GM19238 (cell line): Measurements from ENCODE around the gene STX11.
A peak's percentile ranks its signal among the peaks of the same experiment; 100 is the strongest.
"Not testable (repeated sequence)": the region's sequence is repeated elsewhere in the genome, so short reads cannot be mapped to it uniquely, and the experiment has no call there.

Experiments used
- DNase-seq: peaks from one replicate; pipeline ENCODE4 v3.0.0; 2011; ENCODE audit warnings: low spot score; ENCODE audit not compliant: insufficient read length

STX11 gene

GRCh38 chr6:144149894-144150709 lies at the start of gene STX11:
STX11 (plus strand) TSS chr6:144150517; CDS start chr6:144186628, 36,111 bp downstream.
- DNase-seq = peak; percentile 59

DNA sequence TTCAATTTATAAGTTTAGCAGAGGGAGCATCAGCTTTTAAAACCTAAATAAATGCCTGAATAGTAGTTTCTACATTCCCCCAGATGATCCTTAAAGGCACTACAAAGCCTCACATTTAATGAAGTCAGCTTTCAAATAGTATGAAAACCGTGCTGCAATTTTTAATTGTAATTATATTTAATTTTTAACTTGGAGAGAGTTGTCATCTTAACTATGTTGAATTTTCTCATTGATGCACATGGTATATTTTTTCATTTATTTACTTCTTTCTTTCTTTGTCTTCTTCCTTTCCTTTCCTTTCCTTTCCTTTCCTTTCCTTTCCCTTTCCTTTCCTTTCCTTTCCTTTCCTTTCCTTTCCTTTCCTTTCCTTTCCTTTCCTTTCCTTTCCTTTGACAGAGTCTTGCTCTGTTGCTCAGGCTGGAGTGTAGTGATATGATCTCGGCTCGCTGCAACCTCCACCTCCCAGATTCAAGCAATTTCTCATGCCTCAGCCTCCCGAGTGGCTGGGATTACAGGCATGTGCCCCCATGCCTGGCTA lies 47.2 kb upstream of the STX11 start:
- DNase-seq = no peak

- no peak for DNase-seq
These were observed 45.8 kb upstream of the STX11 start for GRCh38 chr6:144104488-144104887.

DNA sequence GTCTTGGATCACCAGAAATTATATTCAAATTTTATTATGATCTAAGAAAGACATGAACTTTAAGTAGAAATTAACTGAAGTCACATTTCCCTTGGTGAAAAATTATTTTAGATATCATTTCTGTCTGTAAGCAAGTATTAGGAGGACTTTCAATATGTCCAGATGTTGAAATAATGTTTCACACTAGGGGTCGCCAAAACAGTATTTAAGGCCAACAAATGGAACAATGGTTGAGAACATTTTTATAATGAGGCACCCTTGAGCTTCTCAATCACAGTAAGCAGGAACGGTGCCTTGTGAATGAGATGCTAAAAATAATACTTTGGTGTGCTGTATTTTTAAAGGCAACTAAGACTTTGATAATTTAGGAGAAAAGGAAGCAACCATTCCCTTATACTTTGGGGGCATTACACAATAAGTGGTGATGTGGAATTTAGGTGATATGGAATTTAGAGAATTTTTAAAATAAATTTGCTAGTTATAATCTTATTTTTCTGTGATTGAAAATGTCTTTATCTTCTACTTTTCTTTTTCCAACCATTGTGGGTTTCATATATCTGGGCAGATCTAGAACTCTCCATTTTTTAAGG lies 45.3 kb upstream of the STX11 start:
- peak; percentile 23 for DNase-seq

GRCh38 chr6:144106206-144106605 lies 44.1 kb upstream of the STX11 start:
- no peak for DNase-seq

DNA sequence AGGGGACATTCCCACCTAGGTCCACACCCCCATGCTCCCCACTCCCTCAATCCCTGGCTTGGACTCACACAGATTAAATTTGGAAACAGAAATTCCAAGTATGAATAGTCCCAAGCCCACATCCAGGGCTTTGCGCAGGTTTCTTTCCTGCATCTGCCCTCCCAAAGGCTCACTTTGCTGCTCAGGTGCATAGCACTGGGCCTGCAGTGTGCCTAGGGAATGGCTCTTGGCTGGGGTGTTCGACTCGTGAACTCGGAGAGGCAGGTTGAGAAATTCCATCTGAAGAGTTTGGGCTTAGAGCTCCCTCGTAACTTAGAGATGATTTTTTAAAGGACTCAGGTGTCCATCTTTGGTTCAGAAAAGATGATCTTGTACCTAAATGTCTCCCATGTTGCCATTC lies 40.1 kb upstream of the STX11 start:
- no peak for DNase-seq

DNA sequence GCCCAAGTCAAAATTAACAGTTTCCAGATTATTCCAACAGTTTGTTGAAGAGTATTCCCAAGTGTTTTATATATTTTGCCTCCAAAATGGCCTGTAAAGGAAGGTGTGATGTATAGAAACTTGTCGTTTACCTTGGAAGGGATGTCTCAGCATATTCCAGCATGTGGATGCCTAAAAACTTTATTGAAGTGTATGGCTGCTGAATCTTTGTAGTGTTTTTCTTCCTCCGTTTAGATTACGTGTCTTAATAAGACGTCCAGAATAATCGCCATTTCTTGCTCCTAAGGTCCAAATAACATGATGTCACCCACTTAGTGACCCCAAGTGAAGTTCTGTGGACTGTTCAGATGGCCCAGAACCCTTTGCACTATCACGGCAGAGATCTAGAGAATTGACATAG lies 37.0 kb upstream of the STX11 start:
- no peak for DNase-seq

GRCh38 chr6:144115219-144115618 lies 35.1 kb upstream of the STX11 start:
- no peak for DNase-seq

DNA sequence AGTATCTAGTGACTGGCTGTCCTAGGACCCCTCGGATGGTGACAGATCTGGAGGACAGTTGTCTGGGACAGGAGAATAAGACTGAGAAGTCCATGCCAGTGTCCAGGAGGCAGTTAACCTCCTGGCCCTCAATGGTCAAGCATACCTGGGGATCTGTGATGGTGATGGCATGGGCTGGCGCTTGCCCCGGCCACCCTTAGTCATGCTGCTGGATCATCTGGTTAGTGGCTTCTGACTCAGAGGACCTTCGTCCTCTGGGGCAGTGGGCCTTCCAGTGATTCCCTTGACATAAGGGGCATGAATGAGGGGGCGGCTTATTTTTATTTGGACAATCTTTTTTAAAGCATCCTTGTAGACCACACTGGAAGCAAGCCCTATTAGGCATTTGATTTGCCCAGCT lies 30.9 kb upstream of the STX11 start:
- no peak for DNase-seq

DNA sequence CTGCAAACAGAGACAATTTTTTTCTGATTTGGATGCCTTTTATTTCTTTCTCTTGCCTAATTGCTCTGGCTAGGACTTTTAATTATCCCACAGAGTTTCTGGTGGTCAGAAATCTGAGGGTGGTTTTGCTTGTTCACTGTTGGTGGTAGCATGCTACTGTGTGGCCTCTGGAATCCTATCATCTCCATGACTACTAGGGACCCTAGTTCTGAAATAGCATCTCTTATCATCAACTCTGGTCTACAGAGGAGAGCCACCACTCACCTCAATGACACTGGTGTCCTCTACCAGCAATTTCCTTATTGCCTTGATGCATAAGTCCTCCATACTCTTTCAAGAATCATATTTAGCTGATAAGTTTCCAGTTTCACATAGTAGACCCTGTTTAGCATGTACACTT lies 27.5 kb upstream of the STX11 start:
- no peak for DNase-seq

DNA sequence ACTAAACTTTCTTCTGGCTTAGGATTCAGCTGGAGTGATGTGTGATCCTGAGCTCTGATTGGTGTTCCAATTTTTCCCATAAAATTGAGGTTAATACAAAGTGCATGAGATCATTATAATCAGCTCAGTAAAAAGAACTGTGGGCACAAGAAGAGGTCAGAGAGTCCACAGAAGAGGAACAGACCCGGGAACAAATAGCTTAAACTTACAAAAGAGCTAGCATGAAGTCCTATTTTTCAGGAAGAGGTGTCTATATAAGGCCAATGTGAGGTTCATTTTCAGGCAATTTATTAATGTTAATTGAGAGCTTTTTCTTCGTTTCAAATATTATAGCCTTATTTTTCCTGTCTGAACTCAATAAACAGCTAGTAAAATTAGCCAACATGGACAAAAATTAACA lies 26.9 kb upstream of the STX11 start:
- no peak for DNase-seq

DNA sequence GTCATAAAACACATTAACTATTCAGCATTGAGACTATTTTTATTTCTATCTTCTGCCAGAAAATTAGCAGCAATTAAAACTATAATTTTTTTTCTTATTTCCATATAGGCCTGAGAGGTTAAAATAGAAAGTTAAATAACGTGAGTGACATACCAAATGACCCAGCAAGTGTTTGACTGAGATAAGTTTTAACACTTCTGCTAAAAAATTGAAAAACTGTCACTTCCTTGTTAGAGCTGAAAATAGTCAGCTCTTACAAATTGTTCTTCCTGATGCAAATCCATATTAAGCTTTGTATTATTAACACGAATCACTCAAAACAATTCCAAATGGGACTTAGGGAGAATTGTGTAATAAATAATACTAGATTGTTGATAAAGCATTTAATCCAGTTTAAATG lies 26.5 kb upstream of the STX11 start:
- DNase-seq = no peak

- no peak for DNase-seq
These were observed 23.2 kb upstream of the STX11 start for GRCh38 chr6:144127097-144127496.

DNA sequence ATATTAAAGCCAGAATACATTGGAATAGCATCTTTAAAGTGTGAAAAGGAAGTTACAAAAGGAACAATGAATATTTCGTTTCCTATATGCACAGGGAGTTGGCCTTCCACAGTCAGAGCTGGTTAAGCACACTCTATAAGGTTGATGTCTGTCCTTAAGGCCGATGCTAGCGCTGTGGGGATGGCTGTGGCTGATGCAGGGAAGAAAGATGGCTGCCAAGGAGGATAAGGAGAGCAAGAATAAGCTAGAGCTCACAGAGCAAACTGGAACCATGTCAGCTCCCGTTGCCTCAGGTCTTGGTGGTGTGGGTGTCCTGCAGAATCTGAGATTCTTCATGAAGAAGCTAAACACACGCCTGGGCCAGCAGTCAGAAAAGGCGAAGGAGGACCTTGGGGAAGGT lies 20.8 kb upstream of the STX11 start:
- DNase-seq = no peak

- DNase-seq = no peak
These were observed 19.0 kb upstream of the STX11 start for GRCh38 chr6:144131248-144131709.

- DNase-seq = not testable (repeated sequence)
These were observed 18.1 kb upstream of the STX11 start for GRCh38 chr6:144132167-144132690.

GRCh38 chr6:144133225-144133821 lies 17.0 kb upstream of the STX11 start:
- no peak for DNase-seq

GRCh38 chr6:144134176-144134575 lies 16.1 kb upstream of the STX11 start:
- no peak for DNase-seq

- DNase-seq = no peak
These were observed 15.6 kb upstream of the STX11 start for GRCh38 chr6:144134737-144135136.

GRCh38 chr6:144138542-144138941 lies 11.8 kb upstream of the STX11 start:
- no peak for DNase-seq

DNA sequence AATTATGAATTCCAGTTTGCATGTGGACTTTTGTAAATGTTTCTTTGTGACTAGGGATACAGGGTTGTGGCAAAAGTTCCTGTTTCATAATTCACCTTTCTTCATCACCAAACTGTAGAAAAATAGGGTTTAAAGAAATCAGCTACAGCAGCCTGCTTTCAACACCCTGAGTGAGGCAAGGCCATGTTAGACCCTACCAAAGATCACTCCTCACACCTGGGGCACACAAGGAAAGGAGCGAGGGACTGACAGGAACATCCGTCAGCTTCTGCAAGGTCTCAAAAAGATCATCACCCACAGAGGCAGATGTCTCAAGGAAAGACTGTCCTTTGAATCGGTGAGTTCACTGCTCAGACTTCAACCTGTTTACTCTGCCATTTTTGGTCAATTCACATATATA lies 10.5 kb upstream of the STX11 start:
- no peak for DNase-seq

DNA sequence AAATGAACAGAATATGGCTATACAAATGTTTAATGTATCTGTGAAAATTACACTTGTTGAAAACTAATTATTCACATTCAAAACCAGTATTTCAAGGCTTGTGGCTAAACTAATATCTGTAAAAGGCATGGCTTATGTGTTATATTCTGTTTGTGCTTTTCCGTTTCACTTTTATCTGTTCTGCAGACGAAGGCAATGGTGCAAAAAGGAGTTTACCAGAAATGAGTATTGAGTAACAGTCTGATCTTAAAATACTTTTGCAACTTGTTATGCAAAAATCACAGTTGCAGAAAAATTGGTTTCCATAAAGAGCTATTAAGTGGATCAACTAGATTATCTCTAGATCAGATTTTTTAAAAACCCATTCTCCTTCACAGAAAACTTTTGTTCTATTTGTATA lies 9.4 kb upstream of the STX11 start:
- peak; percentile 14 for DNase-seq
